ENCODE results near the gene CPXM1. TPM values are rescaled to one million over a fixed set of nuclear protein-coding genes. Genes with fewer than 3 reads are reported as not detected.

Gene CPXM1
- polyA plus RNA-seq, 3 donors, result 0.05 TPM; not detected in 2

DNA sequence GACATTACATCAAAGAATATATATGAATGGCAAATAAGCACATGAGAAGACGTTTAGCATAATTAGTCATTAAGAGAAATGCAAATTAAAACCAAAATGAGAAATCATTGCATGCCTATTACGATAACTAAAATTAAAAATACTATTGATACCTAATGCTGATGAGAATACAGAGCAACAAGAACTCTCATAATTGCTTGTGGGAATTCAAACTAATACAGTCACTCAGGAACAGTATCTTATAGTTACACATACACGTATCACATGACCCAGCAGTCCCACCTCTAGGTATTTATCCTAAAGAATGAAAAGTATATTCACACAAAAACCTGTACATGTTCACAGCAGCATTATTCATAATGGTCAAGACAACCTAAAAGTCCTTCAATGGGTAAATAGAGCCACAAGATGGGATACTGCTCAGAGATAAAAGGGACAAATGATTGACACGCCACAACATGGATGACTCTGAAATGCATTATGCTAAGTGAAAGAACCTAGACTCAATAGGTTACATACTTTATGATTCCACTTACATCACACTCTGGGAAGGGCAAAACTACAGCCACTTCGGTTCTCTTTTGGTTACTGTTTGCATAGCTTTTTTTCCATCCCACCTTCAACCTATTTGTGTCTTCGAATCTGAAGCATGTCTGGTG lies 16.4 kb downstream of the CPXM1 start:
- TF ChIP-seq, protein P1, sequence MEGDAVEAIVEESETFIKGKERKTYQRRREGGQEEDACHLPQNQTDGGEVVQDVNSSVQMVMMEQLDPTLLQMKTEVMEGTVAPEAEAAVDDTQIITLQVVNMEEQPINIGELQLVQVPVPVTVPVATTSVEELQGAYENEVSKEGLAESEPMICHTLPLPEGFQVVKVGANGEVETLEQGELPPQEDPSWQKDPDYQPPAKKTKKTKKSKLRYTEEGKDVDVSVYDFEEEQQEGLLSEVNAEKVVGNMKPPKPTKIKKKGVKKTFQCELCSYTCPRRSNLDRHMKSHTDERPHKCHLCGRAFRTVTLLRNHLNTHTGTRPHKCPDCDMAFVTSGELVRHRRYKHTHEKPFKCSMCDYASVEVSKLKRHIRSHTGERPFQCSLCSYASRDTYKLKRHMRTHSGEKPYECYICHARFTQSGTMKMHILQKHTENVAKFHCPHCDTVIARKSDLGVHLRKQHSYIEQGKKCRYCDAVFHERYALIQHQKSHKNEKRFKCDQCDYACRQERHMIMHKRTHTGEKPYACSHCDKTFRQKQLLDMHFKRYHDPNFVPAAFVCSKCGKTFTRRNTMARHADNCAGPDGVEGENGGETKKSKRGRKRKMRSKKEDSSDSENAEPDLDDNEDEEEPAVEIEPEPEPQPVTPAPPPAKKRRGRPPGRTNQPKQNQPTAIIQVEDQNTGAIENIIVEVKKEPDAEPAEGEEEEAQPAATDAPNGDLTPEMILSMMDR (IDR thresholded peaks at IDR 0.05), result no peak
- H3K79me2 ChIP-seq (ENCODE audit: insufficient read depth, low read length), result no peaks in the 10 kb centered on the region
- intact Hi-C loops (cut with micrococcal nuclease), result no loop called here
- peaks cover 0 to 7% (median 3%) of the 10 kb centered on the region in 7 donors for H3K9me3 Mint-ChIP-seq
- H3K4me3 Mint-ChIP-seq, result no peak overlapping the region
- no peaks in the 10 kb centered on the region for H3K36me3 ChIP-seq (replicated peaks in 1 of 2; ENCODE audit: control insufficient read depth in 1 of 2, insufficient read depth in 2 of 2, low read length in 2 of 2)
- H3K4me1 Mint-ChIP-seq, result peaks cover 2% of the 10 kb centered on the region
- no peaks in the 10 kb centered on the region for H3K4me1 ChIP-seq (ENCODE audit: control insufficient read depth in 1 of 2, insufficient read depth in 2 of 2, low read length in 2 of 2)
- no CpG with 5 or more reads among the region's 6 CpGs for WGBS (ENCODE audit: insufficient coverage)
- no peak overlapping the region for H3K27ac ChIP-seq (ENCODE audit: low read depth in 1 of 2, low read length in 2 of 2)
- H3K9ac ChIP-seq (ENCODE audit: insufficient read depth, low read length, poor library complexity, severe bottlenecking), result no peak overlapping the region
- H3K27ac Mint-ChIP-seq, result no peak overlapping the region
- H3K4me2 ChIP-seq (replicated peaks; ENCODE audit: extremely low read depth, low read length, poor library complexity, severe bottlenecking), result no peak overlapping the region
- H3K27me3 ChIP-seq (ENCODE audit: control insufficient read depth in 2 of 2, insufficient read depth in 2 of 2, low read length in 2 of 2), result peaks cover 0 to 4% of the 10 kb centered on the region in 2 donors
- H3K4me3 ChIP-seq (replicated peaks in 1 of 3; ENCODE audit: low read depth in 2 of 3, low read length in 3 of 3), result no peak overlapping the region
- no peaks in the 10 kb centered on the region for H3K36me3 Mint-ChIP-seq
- no peak overlapping the region for H2AFZ ChIP-seq (ENCODE audit: insufficient read depth, low read depth, low read length, poor library complexity, severe bottlenecking)
- no peak for DNase-seq
- no peaks in the 10 kb centered on the region for H4K20me1 ChIP-seq (ENCODE audit: insufficient read depth, low read length)
- H3K27me3 Mint-ChIP-seq (ENCODE audit: low read depth in 3 of 3), result peaks cover 9 to 25% (median 16%) of the 10 kb centered on the region in 3 donors
- no peaks in the 10 kb centered on the region for H3K9me3 ChIP-seq (replicated peaks in 1 of 2; ENCODE audit: control insufficient read depth in 1 of 2, insufficient read depth in 1 of 2, low read length in 2 of 2)

DNA sequence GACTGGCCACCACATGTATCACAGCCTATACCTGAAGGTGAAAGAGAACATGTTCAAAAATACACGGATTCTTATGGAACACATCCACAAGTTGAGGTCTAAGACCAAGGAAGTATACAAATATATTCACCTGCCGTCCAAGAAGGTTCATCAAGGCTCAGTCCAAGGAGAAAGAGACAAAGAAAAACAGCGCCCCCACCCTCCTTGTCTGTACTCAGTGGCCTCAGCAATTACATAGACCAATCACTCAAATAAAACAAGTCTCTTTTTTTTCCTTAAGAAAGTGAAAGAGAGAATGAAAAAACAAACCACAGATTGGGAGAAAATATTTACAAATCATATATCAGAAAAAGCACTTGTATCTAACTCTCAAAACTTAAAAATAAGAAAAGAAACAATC lies 19.5 kb downstream of the CPXM1 start:
- intact Hi-C loops (cut with micrococcal nuclease), result no loop called here
- peaks cover 0 to 6% (median 2%) of the 10 kb centered on the region in 7 donors for H3K9me3 Mint-ChIP-seq
- Histone ChIP-seq H3K27me3 (ENCODE audit: control insufficient read depth in 2 of 2, insufficient read depth in 2 of 2, low read length in 2 of 2) (peaks cover 0 to 4% of the 10 kb centered on the region in 2 donors), H3K4me1 (ENCODE audit: control insufficient read depth in 1 of 2, insufficient read depth in 2 of 2, low read length in 2 of 2) (no peaks in the 10 kb centered on the region), H3K9me3 (replicated peaks in 1 of 2; ENCODE audit: control insufficient read depth in 1 of 2, insufficient read depth in 1 of 2, low read length in 2 of 2) (no peaks in the 10 kb centered on the region), H2AFZ (ENCODE audit: insufficient read depth, low read depth, low read length, poor library complexity, severe bottlenecking) (no peak overlapping the region), H3K4me2 (replicated peaks; ENCODE audit: extremely low read depth, low read length, poor library complexity, severe bottlenecking) (no peak overlapping the region), H4K20me1 (ENCODE audit: insufficient read depth, low read length) (no peaks in the 10 kb centered on the region), H3K27ac (ENCODE audit: low read depth in 1 of 2, low read length in 2 of 2) (no peak overlapping the region), H3K9ac (ENCODE audit: insufficient read depth, low read length, poor library complexity, severe bottlenecking) (no peak overlapping the region), H3K36me3 (replicated peaks in 1 of 2; ENCODE audit: control insufficient read depth in 1 of 2, insufficient read depth in 2 of 2, low read length in 2 of 2) (no peaks in the 10 kb centered on the region), H3K79me2 (ENCODE audit: insufficient read depth, low read length) (no peaks in the 10 kb centered on the region), H3K4me3 (replicated peaks in 1 of 3; ENCODE audit: low read depth in 2 of 3, low read length in 3 of 3) (no peak overlapping the region)
- no CpG with 5 or more reads among the region's 3 CpGs for WGBS (ENCODE audit: insufficient coverage)
- no peak overlapping the region for H3K4me3 Mint-ChIP-seq
- no peak for DNase-seq
- H3K27me3 Mint-ChIP-seq (ENCODE audit: low read depth in 3 of 3), result peaks cover 6 to 24% (median 15%) of the 10 kb centered on the region in 3 donors
- H3K27ac Mint-ChIP-seq, result no peak overlapping the region
- H3K36me3 Mint-ChIP-seq, result no peaks in the 10 kb centered on the region
- H3K4me1 Mint-ChIP-seq, result peaks cover 8% of the 10 kb centered on the region
- TF ChIP-seq, protein P1 (IDR thresholded peaks at IDR 0.05), result no peak
